Endodermal cell (in vitro differentiated cells): ENCODE results near the gene CDH4. TPM values are rescaled to one million over a fixed set of nuclear protein-coding genes. Genes with fewer than 3 reads are reported as not detected.

Experiments
- DNase-seq: peaks from one replicate; pipeline ENCODE4 v3.0.0-alpha.2; 2017
- H3K27ac ChIP-seq: 2 replicates; pipeline ENCODE4 v1.5.1; 2013; ENCODE audit warnings: mild to moderate bottlenecking, low read depth, low read length, moderate library complexity
- H3K27me3 ChIP-seq: 2 replicates; pipeline ENCODE4 v1.6.1; 2013; ENCODE audit warnings: mild to moderate bottlenecking, low read length, moderate library complexity; ENCODE audit not compliant: insufficient read depth, control insufficient read depth, poor library complexity, severe bottlenecking
- H3K36me3 ChIP-seq: 2 replicates; pipeline ENCODE4 v1.7.0; 2013; ENCODE audit warnings: mild to moderate bottlenecking, low read length, moderate library complexity; ENCODE audit not compliant: control insufficient read depth, insufficient read depth
- H3K4me1 ChIP-seq: one replicate; pipeline ENCODE4 v1.7.0; 2013; ENCODE audit warnings: low read length; ENCODE audit not compliant: control insufficient read depth, insufficient read depth
- H3K4me3 ChIP-seq: 2 replicates; pipeline ENCODE4 v1.5.1; 2013; ENCODE audit warnings: mild to moderate bottlenecking, low read length, moderate library complexity
- H3K9ac ChIP-seq: 2 replicates; pipeline ENCODE4 v1.6.1; 2013; ENCODE audit warnings: mild to moderate bottlenecking, low read length, moderate library complexity; ENCODE audit not compliant: poor library complexity, severe bottlenecking; ENCODE audit errors: extremely low read depth
- H3K9me3 ChIP-seq: 2 replicates; pipeline ENCODE4 v1.6.1; 2013; ENCODE audit warnings: mild to moderate bottlenecking, low read length, moderate library complexity; ENCODE audit not compliant: control insufficient read depth
- H3K27ac Mint-ChIP-seq: 2 replicates; pipeline ENCODE4 v1.8.0; 2020; ENCODE audit warnings: mixed read lengths
- H3K27me3 Mint-ChIP-seq: 2 replicates; pipeline ENCODE4 v1.8.0; 2021; ENCODE audit warnings: mild to moderate bottlenecking, mixed read lengths; ENCODE audit not compliant: insufficient read depth
- H3K36me3 Mint-ChIP-seq: 2 replicates; pipeline ENCODE4 v1.8.0; 2020; ENCODE audit warnings: low read depth, mixed read lengths
- H3K4me1 Mint-ChIP-seq: 2 replicates; pipeline ENCODE4 v1.8.0; 2020; ENCODE audit warnings: mixed read lengths
- H3K4me3 Mint-ChIP-seq: 2 replicates; pipeline ENCODE4 v1.8.0; 2020; ENCODE audit warnings: mild to moderate bottlenecking, moderate library complexity, mixed read lengths
- H3K9me3 Mint-ChIP-seq: 2 replicates; pipeline ENCODE4 v1.8.0; 2020; ENCODE audit warnings: mild to moderate bottlenecking, mixed read lengths
- CTCF ChIP-seq: fragments of 200-600 bp; sonication (generic); conservative IDR thresholded peaks from 2 replicates; pipeline ENCODE4 v1.5.0; 2021; ENCODE audit warnings: antibody characterized with exemption, mild to moderate bottlenecking
- WGBS, 2 experiments: methylation state at CpG; one replicate each; pipeline versions ENCODE4 v1.1.5 to v1.1.7; 2013; ENCODE audit warnings: missing lambda C conversion rate in 2 of 2, mixed read lengths in 1 of 2; ENCODE audit not compliant: insufficient coverage in 1 of 2, insufficient read length in 1 of 2; 5-methylcytosine and 5-hydroxymethylcytosine counted together
- total RNA-seq, 2 donors: library from RNA; stranded (reverse); fragmentation: NEBNext Ultra II Directional in 1 of 2; extraction: Animal tissue kit (Norgen Biotek cat#: 25700) in 1 of 2; gene quantifications; 2 replicates in 1 of 2; 3 replicates in 1 of 2; pipeline ENCODE4 v1.2.1, GENCODE V29; 2021

The CDH4 gene
- total RNA-seq, 2 donors from 2014 or later: 1.8 to 5.8 TPM

- H3K4me3 Mint-ChIP-seq: no peak overlapping the region
- H3K4me1 Mint-ChIP-seq: no peaks in the 10 kb centered on the region
- Histone ChIP-seq H3K4me1 (no peaks in the 10 kb centered on the region), H3K9me3 (no peaks in the 10 kb centered on the region), H3K4me3 (no peak overlapping the region), H3K27me3 (no peaks in the 10 kb centered on the region), H3K9ac (no peak overlapping the region), H3K36me3 (no peaks in the 10 kb centered on the region), H3K27ac (no peak overlapping the region)
- WGBS, 2 experiments: 92 to 96% methylated on average over 5 to 9 of the region's 9 CpGs
- no peak for TF ChIP-seq CTCF
- H3K27me3 Mint-ChIP-seq: peaks cover 19% of the 10 kb centered on the region
- no peak for DNase-seq
- no peaks in the 10 kb centered on the region for H3K9me3 Mint-ChIP-seq
- no peak overlapping the region for H3K27ac Mint-ChIP-seq
- H3K36me3 Mint-ChIP-seq: no peaks in the 10 kb centered on the region
Observed at GRCh38 chr20:61695741-61696140, 443.7 kb downstream of the CDH4 start.

- Mint-ChIP-seq H3K27me3 (peaks cover 14% of the 10 kb centered on the region), H3K4me3 (no peak overlapping the region), H3K27ac (no peak overlapping the region), H3K4me1 (no peaks in the 10 kb centered on the region), H3K9me3 (no peaks in the 10 kb centered on the region), H3K36me3 (no peaks in the 10 kb centered on the region)
- Histone ChIP-seq H3K27ac (no peak overlapping the region), H3K36me3 (no peaks in the 10 kb centered on the region), H3K4me1 (no peaks in the 10 kb centered on the region), H3K9ac (no peak overlapping the region), H3K27me3 (no peaks in the 10 kb centered on the region), H3K4me3 (no peak overlapping the region), H3K9me3 (no peaks in the 10 kb centered on the region)
- WGBS, 2 experiments: 89 to 100% methylated on average over 4 to 10 of the region's 10 CpGs
- no peak for TF ChIP-seq CTCF
- no peak for DNase-seq
Observed at GRCh38 chr20:61696181-61696735, 444.2 kb downstream of the CDH4 start.

GRCh38 chr20:61697666-61698597 is 445.9 kb downstream of the CDH4 start:
- H3K4me1 Mint-ChIP-seq: no peaks in the 10 kb centered on the region
- no peak for DNase-seq
- no peaks in the 10 kb centered on the region for H3K9me3 Mint-ChIP-seq
- Histone ChIP-seq H3K4me3 (no peak overlapping the region), H3K4me1 (no peaks in the 10 kb centered on the region), H3K27me3 (no peaks in the 10 kb centered on the region), H3K36me3 (no peaks in the 10 kb centered on the region), H3K9me3 (no peaks in the 10 kb centered on the region), H3K9ac (no peak overlapping the region), H3K27ac (no peak overlapping the region)
- H3K4me3 Mint-ChIP-seq: no peak overlapping the region
- WGBS, 2 experiments: 91 to 93% methylated on average over 21 to 33 of the region's 33 CpGs
- no peaks in the 10 kb centered on the region for H3K36me3 Mint-ChIP-seq
- no peak overlapping the region for H3K27ac Mint-ChIP-seq
- H3K27me3 Mint-ChIP-seq: peaks cover 19% of the 10 kb centered on the region
- TF ChIP-seq CTCF: no peak
